B cell (primary cell): ENCODE measurements around the gene PPP2R5C. TPM values are rescaled to one million over a fixed set of nuclear protein-coding genes. Genes with fewer than 3 reads are reported as not detected.

ENCODE experiments used
- ATAC-seq: fragments of 200-7000 bp; cut with Tn5 transposase; one replicate; pipeline ENCODE4 v1.10.0; 2021; ENCODE audit warnings: low read depth, mild to moderate bottlenecking, moderate number of reproducible peaks, moderate library complexity
- CTCF ChIA-PET: fragments of 350-600 bp; sonication (Branson Sonifier 250); formaldehyde crosslinking; loops from one replicate; lab custom pipeline; 2021; ENCODE audit warnings: antibody characterized with exemption, inconsistent platforms; lab: Charles Lee
- POLR2A ChIA-PET: fragments of 350-600 bp; sonication (Branson Sonifier 250); formaldehyde crosslinking; loops from one replicate; lab custom pipeline; 2021; ENCODE audit warnings: antibody characterized with exemption; lab: Charles Lee
- DNase-seq: peaks from one replicate; pipeline ENCODE4 v3.0.0; 2013
- H2AFZ ChIP-seq: 2 replicates; pipeline ENCODE4 v1.6.1; 2012; ENCODE audit warnings: mild to moderate bottlenecking, low read depth, low read length; ENCODE audit not compliant: insufficient read depth, poor library complexity, severe bottlenecking
- H3K27ac ChIP-seq, 2 donors: 1 replicate in 1 of 2; 2 replicates in 1 of 2; pipeline ENCODE4 v1.5.1; 2012 to 2013; ENCODE audit warnings: low read length in 2 of 2, mild to moderate bottlenecking in 2 of 2, moderate library complexity in 1 of 2
- H3K27me3 ChIP-seq, 4 experiments: fragments of 200-600 bp in 1 of 4; sonication (generic) in 1 of 4; replicated peaks in 1 of 4; 1 replicate in 2 of 4; 2 replicates in 2 of 4; pipeline versions ENCODE4 v1.6.1 to v1.7.0; 2013 to 2016; ENCODE audit warnings: low read length in 3 of 4, mild to moderate bottlenecking in 2 of 4, mixed read lengths in 1 of 4, moderate library complexity in 1 of 4; ENCODE audit not compliant: insufficient read depth in 4 of 4, control insufficient read depth in 3 of 4; ENCODE audit errors: control extremely low read depth in 1 of 4
- H3K36me3 ChIP-seq, 2 experiments: replicated peaks in 1 of 2; 1 replicate in 1 of 2; 2 replicates in 1 of 2; pipeline versions ENCODE4 v1.6.1 to v1.7.1; 2013; ENCODE audit warnings: low read length in 1 of 2; ENCODE audit not compliant: insufficient read depth in 2 of 2, control insufficient read depth in 1 of 2; ENCODE audit errors: control extremely low read depth in 1 of 2, extremely low read depth in 1 of 2
- H3K4me1 ChIP-seq, 2 donors: fragments of 200-600 bp in 1 of 2; sonication (generic) in 1 of 2; 1 replicate in 1 of 2; 2 replicates in 1 of 2; pipeline versions ENCODE4 v1.5.1 to v1.6.1; 2013 to 2017; ENCODE audit warnings: low read length in 2 of 2; ENCODE audit not compliant: control insufficient read depth in 2 of 2, insufficient read depth in 2 of 2
- H3K4me2 ChIP-seq: replicated peaks from 2 replicates; pipeline ENCODE3; 2012; ENCODE audit warnings: mild to moderate bottlenecking, low read depth, low read length; ENCODE audit not compliant: poor library complexity, severe bottlenecking
- H3K4me3 ChIP-seq, 5 experiments: fragments of 200-600 bp in 1 of 5; sonication (generic) in 1 of 5; 1 replicate in 3 of 5; 2 replicates in 2 of 5; pipeline versions ENCODE4 v1.5.1 to v1.7.0; 2011 to 2016; ENCODE audit warnings: low read length in 4 of 5, mild to moderate bottlenecking in 4 of 5, low read depth in 2 of 5, control low read depth in 1 of 5, moderate library complexity in 1 of 5; ENCODE audit not compliant: insufficient read depth in 1 of 5; ENCODE audit errors: control extremely low read depth in 1 of 5, extremely low read depth in 1 of 5
- H3K79me2 ChIP-seq: fragments of 200-600 bp; sonication (generic); one replicate; pipeline ENCODE4 v1.6.0; 2016; ENCODE audit warnings: low read length; ENCODE audit not compliant: control insufficient read depth, insufficient read depth
- H3K9ac ChIP-seq: fragments of 200-600 bp; sonication (generic); 2 replicates; pipeline ENCODE4 v1.6.1; 2017; ENCODE audit warnings: mild to moderate bottlenecking, low read length, moderate library complexity
- H3K9me3 ChIP-seq, 3 donors: one replicate each; pipeline versions ENCODE4 v1.6.1 to v1.7.1; 2013; ENCODE audit warnings: low read length in 2 of 3; ENCODE audit not compliant: control insufficient read depth in 2 of 3, insufficient read depth in 1 of 3; ENCODE audit errors: control extremely low read depth in 1 of 3
- H4K20me1 ChIP-seq: 2 replicates; pipeline ENCODE4 v1.6.0; 2012; ENCODE audit warnings: mild to moderate bottlenecking, low read length; ENCODE audit not compliant: insufficient read depth, control insufficient read depth, poor library complexity, severe bottlenecking
- H3K27ac Mint-ChIP-seq: one replicate; pipeline ENCODE4 v1.8.0; 2021; ENCODE audit warnings: mixed read lengths
- H3K27me3 Mint-ChIP-seq: one replicate; pipeline ENCODE4 v1.8.0; 2021; ENCODE audit warnings: mixed read lengths
- H3K4me1 Mint-ChIP-seq: one replicate; pipeline ENCODE4 v1.8.0; 2021; ENCODE audit warnings: mixed read lengths
- H3K4me3 Mint-ChIP-seq: one replicate; pipeline ENCODE4 v1.8.0; 2021; ENCODE audit warnings: mixed read lengths
- H3K9me3 Mint-ChIP-seq: one replicate; pipeline ENCODE4 v1.8.0; 2022; ENCODE audit warnings: mixed read lengths; ENCODE audit not compliant: insufficient read depth
- CTCF ChIP-seq: fragments of 200-600 bp; IDR thresholded peaks from one replicate; pipeline ENCODE4 v1.8.0; 2022; ENCODE audit warnings: antibody characterized with exemption, mild to moderate bottlenecking
- EZH2 ChIP-seq: IDR thresholded peaks from 2 replicates; pipeline ENCODE4 v1.6.1; 2012; ENCODE audit warnings: borderline replicate concordance, low read depth, mild to moderate bottlenecking, moderate library complexity, low read length; ENCODE audit not compliant: insufficient read depth, poor library complexity, severe bottlenecking
- WGBS: methylation state at CpG from one replicate; pipeline ENCODE4 v1.1.5; 2013; ENCODE audit warnings: missing lambda C conversion rate; ENCODE audit not compliant: insufficient coverage; 5-methylcytosine and 5-hydroxymethylcytosine counted together
- intact Hi-C: fragments of 100-400 bp; cut with micrococcal nuclease; formaldehyde crosslinking; loops from one replicate; pipeline ENCODE4 v1.10.0; 2022
- polyA plus RNA-seq: library from polyadenylated mRNA; depleted of rRNA; stranded (reverse); fragments of >200 nt; gene quantifications from 2 replicates; pipeline ENCODE4 v1.2.3, GENCODE V29; 2012
- total RNA-seq, 2 donors: library from RNA; stranded (reverse); fragments of 120-200 nt in 1 of 2; gene quantifications; 1 replicate in 1 of 2; 2 replicates in 1 of 2; pipeline versions ENCODE4 v1.2.3 to v1.2.4, GENCODE V29; 2013 to 2022

The PPP2R5C gene
- total and polyA plus RNA-seq, 2 donors (not counting 1 experiment from before 2014, with no cell fraction given): 91.7 to 330 TPM

- no peaks in the 10 kb centered on the region for H3K9me3 Mint-ChIP-seq
- no peaks in the 10 kb centered on the region for H3K27me3 Mint-ChIP-seq
- H3K27ac ChIP-seq: no peak overlapping the region
- WGBS: 94% methylated on average over 24 of the region's 25 CpGs
- no peak overlapping the region for H2AFZ ChIP-seq
- intact Hi-C loops: no loop called here
- no peak overlapping the region for H3K4me3 Mint-ChIP-seq
- POLR2A ChIA-PET: no interaction called here
- H3K9me3 ChIP-seq: no peaks in the 10 kb centered on the region
- H3K4me1 Mint-ChIP-seq: peaks cover 8% of the 10 kb centered on the region
- TF ChIP-seq CTCF (no peak), EZH2 (no peak)
- H3K36me3 ChIP-seq: no peaks in the 10 kb centered on the region
- ATAC-seq (no peak), DNase-seq (no peak)
- no peak overlapping the region for H3K9ac ChIP-seq
- H3K4me2 ChIP-seq: no peak overlapping the region
- peaks cover 0 to 2% of the 10 kb centered on the region in 2 donors for H3K4me1 ChIP-seq
- H4K20me1 ChIP-seq: no peaks in the 10 kb centered on the region
- CTCF ChIA-PET: interaction anchor here (0.5 kb wide), 1 partner anchor 195 kb away, joined by 3 read pairs; no protein-coding TSS in a partner anchor
- H3K4me3 ChIP-seq: no peak overlapping the region
- no peak overlapping the region for H3K27ac Mint-ChIP-seq
- peaks cover 6% of the 10 kb centered on the region for H3K79me2 ChIP-seq
- no peaks in the 10 kb centered on the region for H3K27me3 ChIP-seq
Observed at GRCh38 chr14:101956179-101956885, 194.8 kb downstream of the PPP2R5C start.
